Prostate gland (tissue), 2 donors: Measurements from ENCODE around the gene NIT2. TPM values are rescaled to one million over a fixed set of nuclear protein-coding genes. Genes with fewer than 3 reads are reported as not detected.

ENCODE experiments used
- DNase-seq: peaks from one replicate; pipeline ENCODE4 v3.0.0-alpha.2; 2019; ENCODE audit warnings: low spot score
- H3K27ac ChIP-seq, 2 donors: fragments of 200-600 bp; sonication (generic); 2 replicates each; pipeline ENCODE4 v1.5.1; 2017 to 2019
- H3K27me3 ChIP-seq: fragments of 200-600 bp; sonication (generic); replicated peaks from 2 replicates; pipeline ENCODE4 v1.5.1; 2019; ENCODE audit not compliant: insufficient read depth
- H3K36me3 ChIP-seq, 2 donors: fragments of 200-600 bp; sonication (generic); 1 replicate in 1 of 2; 2 replicates in 1 of 2; pipeline versions ENCODE4 v1.5.1 to v1.8.1; 2017 to 2019
- H3K4me1 ChIP-seq: fragments of 200-600 bp; sonication (generic); replicated peaks from 2 replicates; pipeline ENCODE4 v1.5.1; 2019
- H3K4me3 ChIP-seq, 2 donors: fragments of 200-600 bp; sonication (generic); 2 replicates each; pipeline ENCODE4 v1.5.1; 2017 to 2019
- H3K9me3 ChIP-seq: fragments of 200-600 bp; sonication (generic); 2 replicates; pipeline ENCODE4 v1.5.1; 2017
- POLR2A ChIP-seq: fragments of 450-650 bp; IDR thresholded peaks from one replicate; pipeline ENCODE4 v1.6.1; 2016; ENCODE audit warnings: antibody characterized with exemption, mild to moderate bottlenecking
- POLR2AphosphoS5 ChIP-seq: sonication (generic); formaldehyde crosslinking; IDR thresholded peaks from one replicate; pipeline ENCODE4 v1.6.1; 2017; ENCODE audit warnings: antibody characterized with exemption
- WGBS: methylation state at CpG from one replicate; pipeline ENCODE4 v1.1.5; 2018; 5-methylcytosine and 5-hydroxymethylcytosine counted together
- intact Hi-C: fragments of 100-400 bp; cut with DNase I; formaldehyde crosslinking; loops from one replicate; pipeline ENCODE4 v1.14.2; 2022
- total RNA-seq, 2 donors: library from RNA; depleted of rRNA; stranded (reverse); fragments of >200 nt; gene quantifications; one replicate each; pipeline ENCODE4 v1.1.0, GENCODE V29; 2016
- TF ChIP-seq, protein P1 (sequence below), 4 experiments: fragments of 200-600 bp in 2 of 4; fragments of 450-650 bp in 2 of 4; sonication (generic) in 2 of 4; IDR thresholded peaks; 1 replicate in 3 of 4; 2 replicates in 1 of 4; pipeline ENCODE4 v1.5.1; 2016 to 2019; ENCODE audit warnings: antibody characterized with exemption in 4 of 4, mild to moderate bottlenecking in 2 of 4, moderate library complexity in 2 of 4

The NIT2 gene
- total RNA-seq, 2 donors from 2014 or later, result 21.4 to 32.4 TPM

GRCh38 chr3:100329800-100330489, 4.6 kb upstream of the NIT2 start:
- no peaks in the 10 kb centered on the region for H3K9me3 ChIP-seq
- TF ChIP-seq, protein P1, sequence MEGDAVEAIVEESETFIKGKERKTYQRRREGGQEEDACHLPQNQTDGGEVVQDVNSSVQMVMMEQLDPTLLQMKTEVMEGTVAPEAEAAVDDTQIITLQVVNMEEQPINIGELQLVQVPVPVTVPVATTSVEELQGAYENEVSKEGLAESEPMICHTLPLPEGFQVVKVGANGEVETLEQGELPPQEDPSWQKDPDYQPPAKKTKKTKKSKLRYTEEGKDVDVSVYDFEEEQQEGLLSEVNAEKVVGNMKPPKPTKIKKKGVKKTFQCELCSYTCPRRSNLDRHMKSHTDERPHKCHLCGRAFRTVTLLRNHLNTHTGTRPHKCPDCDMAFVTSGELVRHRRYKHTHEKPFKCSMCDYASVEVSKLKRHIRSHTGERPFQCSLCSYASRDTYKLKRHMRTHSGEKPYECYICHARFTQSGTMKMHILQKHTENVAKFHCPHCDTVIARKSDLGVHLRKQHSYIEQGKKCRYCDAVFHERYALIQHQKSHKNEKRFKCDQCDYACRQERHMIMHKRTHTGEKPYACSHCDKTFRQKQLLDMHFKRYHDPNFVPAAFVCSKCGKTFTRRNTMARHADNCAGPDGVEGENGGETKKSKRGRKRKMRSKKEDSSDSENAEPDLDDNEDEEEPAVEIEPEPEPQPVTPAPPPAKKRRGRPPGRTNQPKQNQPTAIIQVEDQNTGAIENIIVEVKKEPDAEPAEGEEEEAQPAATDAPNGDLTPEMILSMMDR (IDR thresholded peaks at IDR 0.05), result no peak
- TF ChIP-seq POLR2AphosphoS5, result peak; percentile 67
- TF ChIP-seq POLR2A, result no peak
- no peaks in the 10 kb centered on the region for H3K4me1 ChIP-seq
- DNase-seq, result peak; percentile 33
- H3K27me3 ChIP-seq, result no peaks in the 10 kb centered on the region
- 61% methylated on average over 4 of the region's 4 CpGs for WGBS
- H3K27ac ChIP-seq, result no peak overlapping the region
- no peak overlapping the region for H3K4me3 ChIP-seq
- no peaks in the 10 kb centered on the region for H3K36me3 ChIP-seq
- intact Hi-C loops, result loop anchor here (10.0 kb wide), 1 partner anchor 75 kb away; the partner anchor contains the start of genes LNP1 and TOMM70

GRCh38 chr3:100330651-100331050, 3.9 kb upstream of the NIT2 start:
- TF ChIP-seq POLR2AphosphoS5, result no peak
- TF ChIP-seq POLR2A, result no peak
- TF ChIP-seq, protein P1 (IDR thresholded peaks at IDR 0.05), result no peak
- H3K36me3 ChIP-seq, result no peaks in the 10 kb centered on the region
- 90% methylated on average over 5 of the region's 5 CpGs for WGBS

GRCh38 chr3:100331660-100332059, 2.9 kb upstream of the NIT2 start:
- no peak for DNase-seq
- H3K9me3 ChIP-seq, result no peaks in the 10 kb centered on the region
- 94% methylated on average over 4 of the region's 4 CpGs for WGBS
- no peaks in the 10 kb centered on the region for H3K4me1 ChIP-seq
- H3K27ac ChIP-seq, result no peak overlapping the region
- H3K4me3 ChIP-seq, result no peak overlapping the region
- H3K36me3 ChIP-seq, result no peaks in the 10 kb centered on the region
- no peak for TF ChIP-seq POLR2AphosphoS5
- TF ChIP-seq POLR2A, result no peak
- TF ChIP-seq, protein P1 (IDR thresholded peaks at IDR 0.05), result no peak
- H3K27me3 ChIP-seq, result no peaks in the 10 kb centered on the region
- intact Hi-C loops, result loop anchor here (10.0 kb wide), 1 partner anchor 73 kb away; the partner anchor contains the start of genes LNP1 and TOMM70

More at GRCh38 chr3:100330651-100331050, 3.9 kb upstream of the NIT2 start:
- intact Hi-C loops, result loop anchor here (10.0 kb wide), 1 partner anchor 74 kb away; the partner anchor contains the start of genes LNP1 and TOMM70
- Histone ChIP-seq H3K27ac (no peak overlapping the region), H3K4me1 (no peaks in the 10 kb centered on the region), H3K4me3 (no peak overlapping the region), H3K9me3 (no peaks in the 10 kb centered on the region), H3K27me3 (no peaks in the 10 kb centered on the region)
- no peak for DNase-seq

DNA sequence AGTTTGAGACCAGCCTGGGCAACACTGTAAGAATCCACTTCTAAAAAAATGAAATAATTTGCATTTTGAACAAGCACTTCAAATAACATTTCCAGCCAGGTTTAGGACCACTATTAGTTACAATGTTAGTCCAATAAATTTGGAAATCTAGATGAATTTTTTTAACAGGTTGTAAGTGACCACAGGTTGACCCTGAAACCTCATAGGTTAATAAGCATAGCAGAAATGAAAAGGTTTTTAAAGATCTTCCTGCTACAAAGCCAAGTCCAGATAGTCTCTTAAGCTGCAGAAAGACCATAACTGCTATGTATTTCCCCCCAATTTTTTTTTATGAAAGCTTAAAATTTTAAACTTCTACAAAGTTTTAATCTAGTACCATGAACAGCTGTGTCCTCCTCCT, 1.5 kb upstream of the NIT2 start:
- H3K4me3 ChIP-seq, result no peak overlapping the region
- H3K36me3 ChIP-seq, result no peaks in the 10 kb centered on the region
- no peaks in the 10 kb centered on the region for H3K4me1 ChIP-seq
- TF ChIP-seq, protein P1 (IDR thresholded peaks at IDR 0.05), result no peak
- TF ChIP-seq POLR2A, result no peak
- TF ChIP-seq POLR2AphosphoS5, result no peak
- DNase-seq, result no peak
- H3K27me3 ChIP-seq, result no peaks in the 10 kb centered on the region
- H3K27ac ChIP-seq, result no peak overlapping the region
- H3K9me3 ChIP-seq, result no peaks in the 10 kb centered on the region
- intact Hi-C loops, result loop anchor here (10.0 kb wide), 1 partner anchor 72 kb away; the partner anchor contains the start of genes LNP1 and TOMM70
